ENCODE data around the gene RPS25. TPM values are rescaled to one million over a fixed set of nuclear protein-coding genes. Genes with fewer than 3 reads are reported as not detected.
"Not testable (repeated sequence)": the region's sequence is repeated elsewhere in the genome, so short reads cannot be mapped to it uniquely, and the experiment has no call there.

Gene RPS25
- total RNA-seq, 1 donor, result 4,016 TPM

DNA sequence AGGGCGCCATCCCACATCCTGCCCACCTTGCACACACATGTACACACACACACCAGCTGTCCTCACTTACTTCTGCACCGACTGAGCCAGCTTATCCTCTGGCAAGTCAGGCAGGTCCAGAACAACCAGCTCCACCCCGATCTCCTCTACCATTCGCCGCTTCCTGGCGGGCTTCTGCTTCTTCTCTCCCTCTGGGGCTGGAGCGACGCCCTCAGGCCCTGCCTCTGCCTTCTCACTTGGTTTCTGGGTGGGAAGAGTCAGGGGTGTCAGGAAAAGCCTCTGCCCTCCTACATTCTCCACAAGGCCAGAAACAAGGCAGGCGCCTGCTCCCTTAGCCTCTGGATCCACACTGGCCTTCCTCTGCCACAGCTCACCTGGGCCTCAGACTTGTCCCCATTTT lies 30.5 kb upstream of the RPS25 start:
- Histone ChIP-seq H3K4me1 (ENCODE audit: insufficient read depth, low read length) (no peaks in the 10 kb centered on the region), H3K9me3 (ENCODE audit: low read depth, low read length) (no peaks in the 10 kb centered on the region), H3K27me3 (ENCODE audit: insufficient read depth, low read length) (no peaks in the 10 kb centered on the region), H3K4me3 (ENCODE audit: low read length) (no peak overlapping the region)

DNA sequence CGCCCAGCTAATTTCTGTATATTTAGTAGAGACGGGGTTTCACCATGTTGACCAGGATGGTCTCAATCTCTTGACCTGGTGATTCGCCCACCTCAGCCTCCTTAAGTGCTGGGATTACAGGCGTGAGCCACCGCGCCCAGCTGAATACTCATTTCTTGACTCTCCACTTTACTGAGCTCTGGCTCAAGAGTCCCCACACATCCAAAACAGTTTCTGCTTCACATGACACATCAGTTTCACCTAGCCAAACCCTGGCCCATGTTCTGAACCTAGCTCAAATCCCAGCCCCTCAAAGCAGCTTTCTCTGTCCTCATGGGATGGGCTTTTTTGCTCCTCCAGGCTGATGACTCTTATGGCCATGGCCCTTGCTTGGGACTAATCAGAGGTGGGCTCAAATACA lies 29.1 kb upstream of the RPS25 start:
- Histone ChIP-seq H3K9me3 (ENCODE audit: low read depth, low read length) (no peaks in the 10 kb centered on the region), H3K4me3 (ENCODE audit: low read length) (no peak overlapping the region)

DNA sequence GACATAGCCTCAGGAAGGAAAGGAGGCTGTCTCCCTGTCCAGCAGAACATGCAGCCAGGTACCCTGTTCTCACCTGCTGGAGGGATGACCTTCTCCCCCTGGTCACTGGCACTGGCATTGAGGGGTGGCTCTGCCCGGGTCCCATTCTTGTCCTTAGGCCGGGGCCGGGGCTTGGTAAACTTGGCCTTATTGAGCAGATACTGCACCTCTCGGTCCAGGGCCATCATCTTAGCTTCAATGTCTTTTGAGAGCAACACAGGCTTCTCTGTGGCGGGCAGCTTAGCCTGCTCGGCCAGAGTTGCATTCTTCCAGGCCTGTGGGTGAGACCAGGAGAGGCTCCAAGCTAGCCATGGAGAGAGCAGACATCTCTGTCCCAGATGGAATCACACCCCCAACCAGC lies 28.3 kb upstream of the RPS25 start:
- H3K4me1 ChIP-seq (ENCODE audit: insufficient read depth, low read length), result no peaks in the 10 kb centered on the region

More for the DNA sequence above, 29.1 kb upstream of the RPS25 start:
- H3K4me1 ChIP-seq (ENCODE audit: insufficient read depth, low read length), result no peaks in the 10 kb centered on the region
- no peaks in the 10 kb centered on the region for H3K27me3 ChIP-seq (ENCODE audit: insufficient read depth, low read length)

DNA sequence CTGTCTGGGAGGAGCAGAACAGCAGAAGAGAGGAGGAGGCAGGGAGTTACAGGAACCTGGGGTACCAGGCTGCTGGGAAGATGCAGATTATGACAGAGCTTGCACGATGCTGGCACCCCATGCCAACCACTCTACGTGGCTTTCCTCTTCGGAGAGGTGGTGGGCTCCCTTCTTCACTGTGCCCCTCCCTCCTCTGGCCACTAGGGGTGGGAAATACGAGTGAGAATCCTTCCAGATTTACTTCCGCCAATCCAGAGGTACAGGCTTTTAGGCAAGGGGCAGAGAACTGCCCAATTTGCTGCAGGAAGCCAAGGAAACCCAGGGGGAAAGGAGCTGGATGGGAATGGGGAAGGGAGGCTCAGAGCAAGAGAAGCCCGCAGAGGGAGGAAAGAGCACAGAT lies 26.6 kb upstream of the RPS25 start:
- no peaks in the 10 kb centered on the region for H3K4me1 ChIP-seq (ENCODE audit: insufficient read depth, low read length)
- H3K9me3 ChIP-seq (ENCODE audit: low read depth, low read length), result no peaks in the 10 kb centered on the region
- no peak overlapping the region for H3K4me3 ChIP-seq (ENCODE audit: low read length)
- no peaks in the 10 kb centered on the region for H3K27me3 ChIP-seq (ENCODE audit: insufficient read depth, low read length)

More for the DNA sequence above, 28.3 kb upstream of the RPS25 start:
- Histone ChIP-seq H3K4me3 (ENCODE audit: low read length) (no peak overlapping the region), H3K27me3 (ENCODE audit: insufficient read depth, low read length) (no peaks in the 10 kb centered on the region), H3K9me3 (ENCODE audit: low read depth, low read length) (no peaks in the 10 kb centered on the region)

DNA sequence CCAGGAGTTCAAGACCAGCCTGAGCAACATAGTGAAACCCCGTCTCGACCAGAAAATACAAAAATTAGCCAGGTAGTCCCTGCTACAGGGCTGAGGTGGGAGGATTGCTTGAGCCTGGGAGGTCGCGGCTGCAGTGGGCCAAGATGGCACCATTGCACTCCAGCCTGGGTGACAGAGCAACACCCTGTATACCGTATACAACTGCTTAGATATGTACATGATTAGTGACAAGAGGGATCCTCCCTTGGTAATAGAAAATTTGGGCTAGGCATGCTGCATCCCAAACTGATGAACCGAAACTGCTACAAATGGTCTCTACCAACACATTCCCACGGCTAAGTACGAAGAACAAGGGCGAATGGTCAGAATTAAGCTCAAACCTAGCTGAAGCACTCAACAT lies 24.8 kb upstream of the RPS25 start:
- Histone ChIP-seq H3K9me3 (ENCODE audit: low read depth, low read length) (no peaks in the 10 kb centered on the region), H3K4me1 (ENCODE audit: insufficient read depth, low read length) (no peaks in the 10 kb centered on the region), H3K27me3 (ENCODE audit: insufficient read depth, low read length) (no peaks in the 10 kb centered on the region), H3K4me3 (ENCODE audit: low read length) (no peak overlapping the region)

DNA sequence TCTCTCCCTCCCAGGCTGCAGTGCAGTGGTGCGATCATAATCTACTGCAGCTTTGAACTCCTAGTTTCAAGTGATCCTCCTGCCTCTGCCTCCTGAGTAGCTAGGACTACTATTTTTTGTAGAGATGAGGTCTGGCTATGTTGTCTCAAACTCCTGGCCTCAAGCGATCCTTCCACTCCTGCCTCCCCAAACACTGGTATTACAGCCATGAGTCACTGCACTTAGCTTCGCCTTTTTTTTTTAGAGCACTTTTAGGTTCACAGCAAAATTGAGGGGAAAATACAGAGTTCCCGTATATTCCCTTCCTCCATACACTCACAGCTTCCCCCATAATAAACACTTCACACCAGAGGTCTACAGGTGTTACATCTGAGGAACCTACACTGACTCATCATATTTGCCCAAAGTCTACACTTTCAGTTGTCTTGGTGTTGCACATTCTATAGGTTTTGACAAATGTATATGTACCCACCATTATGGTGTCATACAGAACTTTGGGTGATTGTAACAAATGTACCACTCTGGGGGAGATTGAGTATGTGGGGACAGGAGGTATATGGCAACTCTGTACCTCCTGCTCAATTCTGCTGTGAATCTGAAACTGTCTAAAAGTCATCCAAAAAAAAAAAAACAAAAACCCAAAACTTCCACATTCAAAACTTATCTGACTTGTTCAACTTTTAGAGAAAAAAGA lies 23.8 kb upstream of the RPS25 start:
- Histone ChIP-seq H3K4me1 (ENCODE audit: insufficient read depth, low read length) (no peaks in the 10 kb centered on the region), H3K27me3 (ENCODE audit: insufficient read depth, low read length) (no peaks in the 10 kb centered on the region), H3K9me3 (ENCODE audit: low read depth, low read length) (no peaks in the 10 kb centered on the region), H3K4me3 (ENCODE audit: low read length) (no peak overlapping the region)

DNA sequence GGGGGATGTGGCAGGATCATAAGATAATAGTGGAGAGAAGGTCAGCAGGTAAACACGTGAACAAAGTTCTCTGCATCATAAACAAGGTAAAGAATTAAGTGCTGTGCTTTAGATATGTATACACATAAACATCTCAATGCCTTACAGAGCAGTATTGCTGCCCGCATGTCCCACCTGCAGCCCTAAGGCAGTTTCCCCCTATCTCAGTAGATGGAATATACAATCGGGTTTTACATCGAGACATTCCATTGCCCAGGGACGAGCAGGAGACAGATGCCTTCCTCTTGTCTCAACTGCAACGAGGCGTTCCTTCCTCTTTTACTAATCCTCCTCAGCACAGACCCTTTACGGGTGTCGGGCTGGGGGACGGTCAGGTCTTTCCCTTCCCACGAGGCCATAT lies 21.3 kb upstream of the RPS25 start:
- not testable (repeated sequence) for H3K9me3 ChIP-seq (ENCODE audit: low read depth, low read length); H3K4me1 ChIP-seq (ENCODE audit: insufficient read depth, low read length); H3K4me3 ChIP-seq (ENCODE audit: low read length); H3K27me3 ChIP-seq (ENCODE audit: insufficient read depth, low read length)

DNA sequence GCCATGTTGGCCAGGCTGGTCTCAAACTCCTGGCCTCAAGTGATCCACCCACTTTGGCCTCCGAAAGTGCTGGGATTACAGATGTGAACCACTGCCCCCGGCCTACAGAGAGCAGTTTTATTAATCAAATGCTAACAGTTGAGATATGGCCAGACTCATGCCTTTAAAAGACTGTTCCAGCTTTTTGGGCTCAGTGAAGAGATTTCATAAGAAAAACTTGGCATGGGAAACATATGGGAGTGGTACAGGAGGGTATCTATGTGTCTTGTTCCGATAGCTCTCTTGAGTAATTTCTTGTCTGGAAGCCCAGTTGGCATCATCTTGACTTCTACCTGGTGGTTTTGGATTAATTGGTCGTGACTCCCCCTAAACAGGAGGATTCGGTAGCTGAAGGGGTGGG lies 20.7 kb upstream of the RPS25 start:
- H3K4me3 ChIP-seq (ENCODE audit: low read length), result no peak overlapping the region
- H3K9me3 ChIP-seq (ENCODE audit: low read depth, low read length), result no peaks in the 10 kb centered on the region
- no peaks in the 10 kb centered on the region for H3K4me1 ChIP-seq (ENCODE audit: insufficient read depth, low read length)
- no peaks in the 10 kb centered on the region for H3K27me3 ChIP-seq (ENCODE audit: insufficient read depth, low read length)

DNA sequence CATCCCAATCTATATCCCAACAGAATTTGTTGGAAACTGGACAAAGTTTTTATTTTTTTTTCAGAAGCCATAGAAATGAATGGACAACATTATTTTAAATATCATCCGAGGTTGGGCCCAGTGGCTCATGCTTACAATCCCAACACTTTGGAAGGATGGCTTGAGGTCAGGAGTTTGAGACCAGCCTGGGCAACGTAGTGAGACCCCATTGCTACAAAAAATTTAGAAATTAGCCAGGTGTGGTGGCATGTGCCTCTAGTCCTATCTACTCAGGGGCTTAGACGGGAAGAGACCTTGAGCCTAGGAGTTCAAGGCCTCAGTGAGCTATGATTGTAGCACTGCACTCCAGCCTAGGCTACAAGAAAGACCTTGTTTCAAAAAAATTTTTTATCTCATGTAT lies 16.7 kb upstream of the RPS25 start:
- Histone ChIP-seq H3K9me3 (ENCODE audit: low read depth, low read length) (no peaks in the 10 kb centered on the region), H3K4me1 (ENCODE audit: insufficient read depth, low read length) (peaks cover 10% of the 10 kb centered on the region), H3K27me3 (ENCODE audit: insufficient read depth, low read length) (no peaks in the 10 kb centered on the region), H3K4me3 (ENCODE audit: low read length) (no peak overlapping the region)

DNA sequence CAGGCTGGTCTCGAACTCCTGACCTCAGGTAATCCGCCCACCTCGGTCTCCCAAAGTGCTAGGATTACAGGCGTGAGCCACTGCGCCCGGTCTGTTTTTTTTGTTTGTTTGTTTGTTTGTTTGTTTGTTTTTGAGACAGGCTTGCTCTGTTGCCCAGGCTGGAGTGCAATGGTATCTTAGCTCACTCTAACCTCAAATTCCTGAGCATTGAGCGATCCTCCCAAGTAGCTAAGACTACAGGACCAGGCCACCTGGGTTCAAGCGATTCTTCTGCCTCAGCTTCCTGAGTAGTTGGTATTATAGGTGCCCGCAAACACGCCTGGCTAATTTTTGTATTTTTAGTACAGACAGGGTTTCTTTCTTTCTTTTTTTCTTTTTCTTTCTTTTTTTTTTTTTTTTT lies 15.3 kb upstream of the RPS25 start:
- H3K4me3 ChIP-seq (ENCODE audit: low read length); H3K9me3 ChIP-seq (ENCODE audit: low read depth, low read length); H3K27me3 ChIP-seq (ENCODE audit: insufficient read depth, low read length): not testable (repeated sequence)
- peaks cover 19% of the 10 kb centered on the region for H3K4me1 ChIP-seq (ENCODE audit: insufficient read depth, low read length)

DNA sequence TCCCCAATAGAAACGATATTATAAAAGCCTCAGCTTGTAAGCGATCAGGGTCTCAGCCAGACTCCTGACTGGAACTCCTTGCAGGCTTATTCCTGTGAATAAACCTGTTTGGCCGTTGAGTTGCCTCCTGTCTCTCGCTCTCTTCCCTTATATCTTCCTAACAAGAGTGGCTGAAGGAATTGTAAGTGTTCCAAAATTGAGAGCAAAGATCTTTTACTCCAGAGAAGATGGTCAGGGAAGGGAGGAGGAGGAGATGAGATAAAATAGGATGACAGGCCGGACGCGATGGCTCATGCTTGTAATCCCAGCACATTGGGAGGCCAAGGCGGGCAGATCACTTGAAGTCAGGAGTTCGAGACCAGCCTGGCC lies 13.8 kb upstream of the RPS25 start:
- H3K4me3 ChIP-seq (ENCODE audit: low read length), result no peak overlapping the region
- no peaks in the 10 kb centered on the region for H3K27me3 ChIP-seq (ENCODE audit: insufficient read depth, low read length)
- H3K9me3 ChIP-seq (ENCODE audit: low read depth, low read length), result no peaks in the 10 kb centered on the region
- peaks cover 19% of the 10 kb centered on the region for H3K4me1 ChIP-seq (ENCODE audit: insufficient read depth, low read length)

DNA sequence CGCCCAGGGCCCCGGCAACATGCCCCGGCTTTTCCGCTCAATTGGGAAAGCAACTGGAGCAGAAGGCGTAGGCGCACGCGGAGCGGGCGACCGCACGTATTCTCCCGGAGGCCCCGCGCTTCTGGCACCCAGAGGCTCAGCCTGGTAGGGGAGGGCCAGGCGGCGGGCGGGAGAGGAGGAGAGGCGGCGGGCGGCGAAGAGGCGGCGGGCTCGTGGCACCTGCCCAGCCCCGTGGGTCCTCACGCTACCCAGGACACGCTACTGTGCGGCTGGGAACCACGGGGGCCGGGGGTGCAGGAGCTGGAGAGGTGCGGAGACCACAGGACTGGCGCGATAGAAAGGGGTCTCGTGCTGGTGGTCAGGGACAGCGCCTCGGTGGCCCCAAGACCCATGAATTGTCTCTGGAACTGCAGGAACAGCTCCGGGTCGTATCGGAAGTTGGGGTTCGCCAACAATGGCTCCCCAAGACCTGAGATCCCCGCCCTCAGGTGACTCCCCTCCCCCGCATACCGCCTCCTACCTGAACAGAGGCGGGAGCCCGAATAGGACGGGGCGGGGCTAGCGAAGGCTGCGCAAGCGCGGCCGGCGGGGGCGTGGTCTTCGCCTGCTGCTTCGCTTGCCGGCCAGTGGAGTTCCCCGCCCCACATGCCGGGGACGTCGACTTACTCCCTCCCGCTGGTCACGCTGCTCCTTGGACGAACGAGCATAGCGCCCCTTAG lies 12.3 kb upstream of the RPS25 start, which contains the start of gene SLC37A4:
Gene SLC37A4 (minus strand): TSS at position 549 of the 719 bp plus-strand sequence.
- peak within 1 kb of the TSS; percentile 76 for H3K4me3 ChIP-seq (ENCODE audit: low read length)
- peaks cover 19% of the 10 kb centered on the region for H3K4me1 ChIP-seq (ENCODE audit: insufficient read depth, low read length)
- no peaks in the 10 kb centered on the region for H3K27me3 ChIP-seq (ENCODE audit: insufficient read depth, low read length)
- H3K9me3 ChIP-seq (ENCODE audit: low read depth, low read length), result no peaks in the 10 kb centered on the region

DNA sequence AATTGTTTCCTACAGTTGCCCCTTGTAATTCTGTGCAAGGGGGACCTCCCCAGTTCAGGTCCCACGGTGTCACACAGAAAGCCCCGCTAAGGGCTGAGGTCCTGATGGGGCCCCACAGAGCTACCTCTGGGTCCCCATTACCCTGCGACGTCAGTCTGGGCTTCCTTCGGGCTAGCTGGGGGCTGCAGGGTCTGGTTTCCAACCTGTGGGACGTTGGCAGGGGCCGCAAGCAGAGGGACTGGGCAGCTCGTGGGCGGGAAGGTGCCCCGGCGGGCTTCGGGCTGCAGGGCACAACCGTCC lies 11.8 kb upstream of the RPS25 start:
- no peaks in the 10 kb centered on the region for H3K27me3 ChIP-seq (ENCODE audit: insufficient read depth, low read length)
- H3K9me3 ChIP-seq (ENCODE audit: low read depth, low read length), result no peaks in the 10 kb centered on the region
- peaks cover 19% of the 10 kb centered on the region for H3K4me1 ChIP-seq (ENCODE audit: insufficient read depth, low read length)
- peak overlapping the region; percentile 76 for H3K4me3 ChIP-seq (ENCODE audit: low read length)

DNA sequence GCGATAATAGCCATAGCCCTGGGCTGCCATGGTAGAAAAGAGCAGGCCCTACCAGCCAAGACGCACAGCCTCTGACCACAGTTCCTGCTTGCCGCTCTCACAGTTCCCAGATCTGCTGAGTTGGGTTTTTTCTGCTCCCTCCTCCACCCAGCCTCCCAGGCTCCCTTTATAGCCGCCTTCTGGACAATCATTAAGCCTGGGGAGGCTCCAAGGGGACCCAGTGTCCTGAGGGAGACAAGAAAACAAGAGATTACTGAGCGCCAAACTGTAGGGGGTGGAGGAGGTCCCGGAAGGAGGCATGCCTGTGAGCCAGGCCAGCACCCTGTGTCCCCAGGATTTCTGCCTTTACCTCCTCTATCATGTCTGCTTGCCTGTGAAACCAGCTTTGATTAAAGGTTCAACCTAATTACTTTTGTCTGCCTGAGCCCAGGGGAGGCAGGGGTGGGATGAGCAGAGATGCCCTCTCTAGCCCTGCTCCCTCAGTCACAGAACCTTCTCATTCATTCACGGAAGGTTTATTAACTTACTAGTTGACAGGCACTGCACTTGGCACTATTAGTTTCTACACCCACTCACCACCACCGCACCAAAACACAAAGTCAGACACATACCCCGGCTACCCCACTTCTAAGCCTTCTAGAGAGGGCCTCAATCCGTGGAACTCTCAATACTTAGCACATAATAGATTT lies 11.3 kb upstream of the RPS25 start:
- H3K9me3 ChIP-seq (ENCODE audit: low read depth, low read length), result no peaks in the 10 kb centered on the region
- H3K4me3 ChIP-seq (ENCODE audit: low read length), result no peak overlapping the region
- peaks cover 19% of the 10 kb centered on the region for H3K4me1 ChIP-seq (ENCODE audit: insufficient read depth, low read length)
- H3K27me3 ChIP-seq (ENCODE audit: insufficient read depth, low read length), result no peaks in the 10 kb centered on the region

DNA sequence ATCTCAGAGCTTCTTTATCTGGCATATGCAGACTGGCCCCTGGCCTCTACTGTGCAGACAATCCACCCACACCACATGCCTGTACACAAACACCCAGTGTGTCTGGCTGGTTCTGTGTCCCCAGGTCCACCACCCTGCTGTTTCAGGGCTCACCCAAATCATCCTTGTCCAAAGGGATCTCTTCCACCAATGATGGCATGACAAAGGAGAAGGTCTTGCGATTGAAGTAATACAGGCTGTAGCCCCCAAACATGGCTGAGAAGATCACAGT lies 10.9 kb upstream of the RPS25 start:
- Histone ChIP-seq H3K9me3 (ENCODE audit: low read depth, low read length) (no peaks in the 10 kb centered on the region), H3K4me3 (ENCODE audit: low read length) (no peak overlapping the region), H3K4me1 (ENCODE audit: insufficient read depth, low read length) (peaks cover 19% of the 10 kb centered on the region), H3K27me3 (ENCODE audit: insufficient read depth, low read length) (no peaks in the 10 kb centered on the region)
